MG63 (cell line): Measurements from ENCODE around the gene SKI. TPM values are rescaled to one million over a fixed set of nuclear protein-coding genes. Genes with fewer than 3 reads are reported as not detected.
A peak's percentile ranks its signal among the peaks of the same experiment; 100 is the strongest.

Source experiments
- DNase-seq: peaks from one replicate; pipeline ENCODE4 v3.0.0-alpha.2; 2020
- H3K27me3 ChIP-seq: fragments of 250-450 bp; sonication (Bioruptor Pico); 2 replicates; pipeline ENCODE4 v1.5.1; 2020; ENCODE audit warnings: mild to moderate bottlenecking, moderate library complexity
- H3K36me3 ChIP-seq: fragments of 250-450 bp; sonication (Bioruptor Pico); 2 replicates; pipeline ENCODE4 v1.5.1; 2020; ENCODE audit warnings: mild to moderate bottlenecking, moderate library complexity
- H3K4me3 ChIP-seq: fragments of 250-450 bp; sonication (Bioruptor Pico); 2 replicates; pipeline ENCODE4 v1.5.1; 2020; ENCODE audit warnings: mild to moderate bottlenecking, moderate library complexity
- H3K9me3 ChIP-seq: fragments of 250-450 bp; sonication (Bioruptor Pico); 2 replicates; pipeline ENCODE4 v1.5.1; 2020; ENCODE audit warnings: mild to moderate bottlenecking, moderate library complexity
- total RNA-seq: library from RNA; depleted of rRNA; stranded (reverse); fragments of >200 nt; shearing (Covaris generic); gene quantifications from 2 replicates; pipeline ENCODE4 v1.2.3, GENCODE V29; 2014; ENCODE audit warnings: low replicate concordance

The SKI gene
- total RNA-seq, 1 experiment from 2014 or later, result 9.2 TPM

GRCh38 chr1:2306151-2306978 lies 78.2 kb downstream of the SKI start:
- Histone ChIP-seq H3K27me3 (no peaks in the 10 kb centered on the region), H3K4me3 (no peak overlapping the region), H3K9me3 (no peaks in the 10 kb centered on the region), H3K36me3 (peaks cover 30% of the 10 kb centered on the region)
- DNase-seq, result no peak

DNA sequence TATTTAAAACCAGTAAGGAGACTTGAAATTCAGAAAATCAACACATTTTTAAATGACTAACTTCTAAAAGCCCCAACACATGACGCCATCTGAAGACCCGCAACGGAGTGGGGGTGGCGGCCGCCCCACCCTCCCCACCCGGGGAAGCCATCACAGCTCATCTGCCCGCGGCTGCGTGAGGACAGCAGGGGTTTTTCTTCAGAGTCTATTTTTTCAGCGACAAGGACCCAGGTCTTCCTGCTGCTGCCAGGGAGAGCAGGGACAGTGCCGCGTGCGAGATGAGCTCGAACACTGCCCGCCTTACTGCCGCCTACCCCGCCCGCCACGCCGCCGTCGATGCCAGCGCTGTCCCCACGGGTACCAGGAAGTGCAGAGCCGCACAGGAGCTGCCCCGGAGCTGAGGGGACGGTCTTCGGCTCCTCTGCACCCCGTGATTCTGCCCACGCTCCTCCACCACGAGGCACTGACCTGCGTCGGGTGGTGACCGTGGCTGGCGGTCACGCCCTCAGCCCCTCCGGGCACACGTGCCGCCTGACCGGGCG lies 79.0 kb downstream of the SKI start:
- H3K27me3 ChIP-seq, result no peaks in the 10 kb centered on the region
- DNase-seq, result no peak
- no peak overlapping the region for H3K4me3 ChIP-seq
- H3K36me3 ChIP-seq, result peaks cover 30% of the 10 kb centered on the region
- H3K9me3 ChIP-seq, result no peaks in the 10 kb centered on the region

GRCh38 chr1:2307972-2308371 lies 79.9 kb downstream of the SKI start:
- Histone ChIP-seq H3K4me3 (no peak overlapping the region), H3K27me3 (no peaks in the 10 kb centered on the region), H3K9me3 (no peaks in the 10 kb centered on the region), H3K36me3 (peaks cover 30% of the 10 kb centered on the region)
- DNase-seq, result no peak

DNA sequence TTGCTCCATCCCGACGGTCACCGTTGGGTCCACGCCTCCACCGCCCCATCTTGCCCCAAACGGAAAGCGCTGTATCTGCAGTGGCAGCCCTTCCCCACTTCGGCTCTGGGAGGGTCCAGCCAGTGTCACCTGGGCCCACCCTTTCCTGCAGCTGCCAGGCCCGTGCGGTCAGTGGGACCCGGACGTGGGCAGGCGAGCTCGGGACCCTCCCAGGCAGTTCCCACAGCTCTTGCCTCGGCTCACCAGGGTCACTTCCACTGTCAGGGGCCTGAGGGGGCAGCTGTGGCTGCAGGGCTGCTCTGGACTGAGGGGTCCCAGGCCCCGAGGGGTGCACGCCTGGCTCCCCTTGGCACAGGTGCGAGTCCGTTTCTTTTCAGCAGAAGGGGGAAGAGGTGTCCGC lies 80.7 kb downstream of the SKI start:
- no peak for DNase-seq
- Histone ChIP-seq H3K9me3 (no peaks in the 10 kb centered on the region), H3K27me3 (no peaks in the 10 kb centered on the region), H3K36me3 (peaks cover 30% of the 10 kb centered on the region), H3K4me3 (no peak overlapping the region)

GRCh38 chr1:2310332-2311183 lies 82.4 kb downstream of the SKI start:
- Histone ChIP-seq H3K4me3 (no peak overlapping the region), H3K36me3 (peaks cover 20% of the 10 kb centered on the region), H3K9me3 (no peaks in the 10 kb centered on the region), H3K27me3 (no peaks in the 10 kb centered on the region)
- no peak for DNase-seq

- Histone ChIP-seq H3K9me3 (no peaks in the 10 kb centered on the region), H3K36me3 (peaks cover 20% of the 10 kb centered on the region), H3K27me3 (no peaks in the 10 kb centered on the region), H3K4me3 (no peak overlapping the region)
- peak; percentile 33 for DNase-seq
These were observed 83.3 kb downstream of the SKI start for GRCh38 chr1:2311184-2312032.

GRCh38 chr1:2312160-2312514 lies 84.0 kb downstream of the SKI start:
- no peaks in the 10 kb centered on the region for H3K27me3 ChIP-seq
- H3K9me3 ChIP-seq, result no peaks in the 10 kb centered on the region
- H3K4me3 ChIP-seq, result no peak overlapping the region
- H3K36me3 ChIP-seq, result peaks cover 19% of the 10 kb centered on the region
- DNase-seq, result no peak

DNA sequence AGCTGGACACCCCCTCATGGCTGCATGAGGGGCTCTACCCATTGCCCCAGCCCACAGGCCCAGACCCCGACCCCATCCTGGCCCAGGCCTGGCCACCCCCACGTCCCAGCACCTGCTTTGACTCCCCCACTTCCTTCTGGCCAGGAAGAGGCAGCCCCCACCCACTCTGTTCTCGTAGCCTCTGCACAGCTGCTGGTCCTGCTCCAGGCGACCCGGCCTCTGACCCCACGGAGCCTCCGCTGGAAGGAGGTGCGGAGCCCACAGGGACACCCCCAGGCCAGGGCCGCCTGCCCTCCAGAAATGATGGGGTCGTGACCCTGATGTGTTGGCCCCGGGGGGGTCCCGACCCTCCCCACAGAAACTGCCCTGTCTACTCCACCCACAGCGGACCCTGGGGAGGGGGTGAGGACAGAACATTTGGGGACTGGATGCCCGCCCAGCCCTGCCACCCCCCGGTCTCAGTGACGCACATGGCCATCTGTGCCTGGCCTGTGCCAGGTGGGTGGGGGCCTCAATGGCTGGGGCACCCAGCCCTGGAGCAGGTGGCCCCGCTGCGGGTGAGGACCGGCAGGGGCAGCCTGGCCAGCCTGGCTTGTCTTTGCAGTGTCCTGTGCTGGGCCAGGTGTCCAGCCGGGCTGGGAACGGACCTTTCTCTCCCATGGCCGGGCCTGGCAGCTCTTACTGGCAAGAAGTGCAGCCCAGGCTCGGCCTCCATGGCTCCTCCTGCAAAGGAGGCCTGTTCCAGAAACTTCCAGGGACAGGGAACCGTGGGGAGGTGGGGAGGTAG lies 84.6 kb downstream of the SKI start:
- Histone ChIP-seq H3K36me3 (peaks cover 14% of the 10 kb centered on the region), H3K9me3 (no peaks in the 10 kb centered on the region), H3K27me3 (no peaks in the 10 kb centered on the region), H3K4me3 (no peak overlapping the region)
- DNase-seq, result no peak

GRCh38 chr1:2313651-2314261 lies 85.6 kb downstream of the SKI start:
- DNase-seq, result no peak
- Histone ChIP-seq H3K4me3 (peak overlapping the region; percentile 53), H3K27me3 (no peaks in the 10 kb centered on the region), H3K36me3 (peaks cover 12% of the 10 kb centered on the region), H3K9me3 (no peaks in the 10 kb centered on the region)

GRCh38 chr1:2314273-2314802 lies 86.2 kb downstream of the SKI start:
- H3K4me3 ChIP-seq, result peak overlapping the region; percentile 53
- DNase-seq, result peak; percentile 75
- peaks cover 6% of the 10 kb centered on the region for H3K36me3 ChIP-seq

DNA sequence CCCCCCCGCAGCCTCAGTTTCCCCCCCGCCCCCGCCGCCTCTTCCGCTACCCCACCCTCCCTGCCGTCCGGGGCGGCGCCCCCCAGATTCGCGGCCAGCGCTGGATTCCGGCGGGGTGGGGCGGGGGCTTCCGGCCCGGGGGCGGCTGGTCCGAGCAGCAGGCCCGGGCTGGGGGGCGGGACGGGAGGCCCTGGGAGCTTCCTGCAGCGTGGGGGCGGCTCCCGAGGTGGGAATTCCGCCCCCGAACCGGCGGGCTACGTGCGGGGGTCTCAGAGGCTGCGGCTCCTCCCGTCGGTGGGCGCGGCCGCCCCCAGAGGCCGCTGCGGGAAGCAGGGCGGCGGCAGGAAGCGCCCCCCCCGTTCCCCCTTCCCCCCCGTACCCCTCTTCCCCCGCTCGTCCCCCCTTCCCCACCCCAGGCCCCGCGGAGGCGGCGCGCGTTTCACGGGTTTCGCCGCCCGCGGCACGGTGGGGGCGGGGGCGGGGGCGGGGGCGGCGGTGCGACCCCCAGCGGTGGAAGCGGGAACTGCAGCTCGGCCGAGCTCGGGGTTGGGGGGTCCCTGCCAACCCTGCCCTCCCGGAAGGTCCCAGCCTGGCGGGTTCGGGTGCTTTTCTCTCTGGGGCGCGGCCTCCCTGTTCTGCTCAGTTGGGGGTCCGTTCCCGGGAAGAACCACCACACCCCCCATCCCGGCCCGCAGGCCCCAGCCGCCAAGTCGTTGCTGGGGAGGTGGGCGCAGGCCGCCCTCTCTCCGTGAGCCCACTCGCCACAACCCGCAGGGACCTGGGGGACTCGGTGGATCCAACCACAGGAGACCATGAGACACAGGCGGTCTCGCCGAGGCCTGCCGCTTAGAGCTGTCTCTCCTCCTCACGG lies 86.9 kb downstream of the SKI start:
- no peaks in the 10 kb centered on the region for H3K27me3 ChIP-seq
- DNase-seq, result peak; percentile 84
- peaks cover 5% of the 10 kb centered on the region for H3K36me3 ChIP-seq
- H3K4me3 ChIP-seq, result peak overlapping the region; percentile 53
- H3K9me3 ChIP-seq, result no peaks in the 10 kb centered on the region

More at GRCh38 chr1:2314273-2314802, 86.2 kb downstream of the SKI start:
- H3K27me3 ChIP-seq, result no peaks in the 10 kb centered on the region
- H3K9me3 ChIP-seq, result no peaks in the 10 kb centered on the region

DNA sequence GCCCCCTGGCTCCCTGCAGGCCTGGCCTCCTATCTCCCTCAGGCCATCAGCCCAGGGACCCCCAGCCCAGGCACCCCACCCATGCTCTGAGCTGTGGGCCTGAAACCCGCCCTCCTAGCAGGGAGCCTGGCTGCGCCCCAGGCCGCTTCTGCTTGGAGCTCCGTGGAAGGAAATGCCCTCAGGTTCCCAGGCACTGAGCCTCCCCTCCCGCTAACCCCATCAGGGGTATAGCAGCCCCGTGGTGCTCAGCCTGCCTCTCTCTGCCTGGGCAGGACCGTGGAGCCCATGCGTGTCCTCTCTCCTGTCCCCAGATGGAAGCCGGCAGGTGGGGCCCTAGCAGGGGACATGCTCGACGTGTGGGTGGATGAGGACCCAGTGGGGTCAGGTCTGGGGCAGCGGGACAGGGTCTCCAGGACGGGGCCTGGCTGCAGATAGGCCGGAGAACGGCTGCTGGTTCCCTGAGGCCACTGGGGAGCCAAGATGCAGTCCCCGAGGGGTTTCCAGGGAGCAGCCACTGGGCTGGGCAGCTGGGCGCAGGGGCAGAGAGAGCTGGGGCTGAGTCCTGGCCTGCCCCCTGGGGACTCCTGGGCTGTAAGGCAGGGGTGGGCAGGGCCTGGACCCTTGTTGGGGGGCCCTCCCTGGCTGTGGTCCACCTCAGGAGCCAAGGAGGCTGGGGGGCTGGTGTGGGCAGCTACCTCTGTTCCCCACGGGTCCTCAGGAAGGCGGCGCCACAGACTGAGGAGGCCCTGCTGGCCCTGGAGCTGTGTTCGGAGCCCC lies 87.7 kb downstream of the SKI start:
- Histone ChIP-seq H3K9me3 (no peaks in the 10 kb centered on the region), H3K36me3 (no peaks in the 10 kb centered on the region), H3K4me3 (no peak overlapping the region), H3K27me3 (no peaks in the 10 kb centered on the region)
- DNase-seq, result no peak

- H3K36me3 ChIP-seq, result no peaks in the 10 kb centered on the region
- peak; percentile 43 for DNase-seq
- H3K27me3 ChIP-seq, result no peaks in the 10 kb centered on the region
- H3K4me3 ChIP-seq, result no peak overlapping the region
- H3K9me3 ChIP-seq, result no peaks in the 10 kb centered on the region
These were observed 88.4 kb downstream of the SKI start for GRCh38 chr1:2316451-2316961.
